ENCODE data around the gene TMEM258. TPM values are rescaled to one million over a fixed set of nuclear protein-coding genes. Genes with fewer than 3 reads are reported as not detected.
A peak's percentile ranks its signal among the peaks of the same experiment; 100 is the strongest.

The TMEM258 gene
- total RNA-seq, 1 donor from 2014 or later = 104 TPM

- Histone ChIP-seq H3K4me3 (no peak overlapping the region), H3K9me3 (no peaks in the 10 kb centered on the region), H3K4me1 (peaks cover 39% of the 10 kb centered on the region), H3K27me3 (ENCODE audit: low read depth) (peaks cover 13% of the 10 kb centered on the region), H3K27ac (peak overlapping the region; percentile 69), H3K36me3 (no peaks in the 10 kb centered on the region)
- no peak for ATAC-seq
- intact Hi-C loops (cut with DNase I) = no loop called here
- no peak for DNase-seq
- no peak for TF ChIP-seq CTCF (IDR thresholded peaks at IDR 0.05)
Observed at GRCh38 chr11:61833471-61833870, 41.1 kb upstream of the TMEM258 start.

GRCh38 chr11:61832754-61833153 lies 40.4 kb upstream of the TMEM258 start:
- Histone ChIP-seq H3K36me3 (no peaks in the 10 kb centered on the region), H3K4me1 (peaks cover 44% of the 10 kb centered on the region), H3K27ac (no peak overlapping the region), H3K27me3 (ENCODE audit: low read depth) (peaks cover 17% of the 10 kb centered on the region), H3K4me3 (no peak overlapping the region), H3K9me3 (no peaks in the 10 kb centered on the region)
- intact Hi-C loops (cut with DNase I) = no loop called here
- no peak for TF ChIP-seq CTCF (IDR thresholded peaks at IDR 0.05)
- no peak for DNase-seq
- ATAC-seq = no peak

- Histone ChIP-seq H3K36me3 (no peaks in the 10 kb centered on the region), H3K9me3 (no peaks in the 10 kb centered on the region), H3K27ac (no peak overlapping the region), H3K4me1 (peaks cover 50% of the 10 kb centered on the region), H3K4me3 (no peak overlapping the region), H3K27me3 (ENCODE audit: low read depth) (peaks cover 17% of the 10 kb centered on the region)
- DNase-seq = no peak
- TF ChIP-seq CTCF (IDR thresholded peaks at IDR 0.05) = no peak
- intact Hi-C loops (cut with DNase I) = no loop called here
- ATAC-seq = no peak
Observed at GRCh38 chr11:61832207-61832606, 39.8 kb upstream of the TMEM258 start.

- ATAC-seq = no peak
- intact Hi-C loops (cut with DNase I) = no loop called here
Observed at GRCh38 chr11:61830237-61831105, 38.1 kb upstream of the TMEM258 start.

GRCh38 chr11:61829806-61830205 lies 37.4 kb upstream of the TMEM258 start:
- intact Hi-C loops (cut with DNase I) = no loop called here
- Histone ChIP-seq H3K27me3 (ENCODE audit: low read depth) (peaks cover 17% of the 10 kb centered on the region), H3K4me3 (peak overlapping the region; percentile 67), H3K4me1 (peaks cover 48% of the 10 kb centered on the region), H3K36me3 (no peaks in the 10 kb centered on the region), H3K27ac (peak overlapping the region; percentile 38), H3K9me3 (no peaks in the 10 kb centered on the region)
- TF ChIP-seq CTCF (IDR thresholded peaks at IDR 0.05) = no peak
- ATAC-seq = no peak
- DNase-seq = no peak

More at GRCh38 chr11:61830237-61831105, 38.1 kb upstream of the TMEM258 start:
- Histone ChIP-seq H3K36me3 (no peaks in the 10 kb centered on the region), H3K27ac (peak overlapping the region; percentile 40), H3K27me3 (ENCODE audit: low read depth) (peaks cover 17% of the 10 kb centered on the region), H3K4me3 (peak overlapping the region; percentile 67), H3K4me1 (peaks cover 54% of the 10 kb centered on the region), H3K9me3 (no peaks in the 10 kb centered on the region)
- no peak for TF ChIP-seq CTCF (IDR thresholded peaks at IDR 0.05)
- DNase-seq = no peak

Measured in lower lobe of right lung (tissue), 2 donors.